HG03575 (cell line): ENCODE measurements around the gene ADPRS.

Source experiments
- ATAC-seq: cut with Tn5 transposase; IDR thresholded peaks from one replicate; pipeline ENCODE4 v1.9.1; 2021; ENCODE audit not compliant: unreplicated experiment, insufficient number of reproducible peaks, low FRiP score; ENCODE audit errors: extremely low read depth

Gene ADPRS

GRCh38 chr1:36088577-36089392 is at the start of gene ADPRS:
Gene ADPRS (plus strand): TSS chr1:36088892. CDS start chr1:36088905, 13 bp downstream.
- no peak for ATAC-seq

- ATAC-seq = no peak
These were observed 48.5 kb upstream of the ADPRS start for GRCh38 chr1:36040238-36040637.

DNA sequence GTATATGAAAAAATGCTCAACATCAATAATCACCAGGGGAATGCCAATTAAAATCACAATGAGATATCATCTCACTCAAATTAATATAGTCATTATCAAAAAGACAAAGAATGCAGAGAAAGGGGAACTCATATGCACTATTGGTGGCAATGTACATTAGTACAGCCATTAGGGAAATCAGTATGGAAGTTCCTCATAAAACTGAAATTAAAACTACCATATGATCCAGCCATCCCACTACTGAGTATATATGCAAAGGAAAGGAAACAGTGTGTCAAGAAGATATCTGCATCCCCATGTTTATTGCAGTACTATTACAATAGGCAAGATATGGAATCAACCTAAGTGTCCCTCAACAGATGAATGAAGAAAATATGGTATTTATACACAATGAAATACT is 36.9 kb upstream of the ADPRS start:
- ATAC-seq = no peak

GRCh38 chr1:36053978-36054377 is 34.7 kb upstream of the ADPRS start:
- ATAC-seq = no peak

DNA sequence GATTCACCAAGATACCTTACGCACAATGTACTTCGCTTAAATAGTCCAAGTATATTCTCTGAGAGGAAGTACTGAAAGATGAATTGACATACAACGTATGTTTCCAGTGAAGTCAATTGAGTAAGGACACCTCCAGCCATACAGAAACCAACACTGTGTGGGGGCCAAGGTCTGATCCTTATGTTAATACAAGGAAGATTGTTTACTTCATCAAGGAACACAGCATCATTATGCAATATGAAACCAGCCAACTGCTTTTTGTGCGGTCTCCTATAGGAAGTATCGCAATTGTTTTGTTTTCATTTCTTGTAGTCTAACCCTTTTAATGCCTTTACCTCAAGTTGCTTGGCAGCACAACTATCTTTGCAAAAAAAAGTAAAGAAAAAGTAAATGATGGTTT is 33.0 kb upstream of the ADPRS start:
- ATAC-seq = no peak

DNA sequence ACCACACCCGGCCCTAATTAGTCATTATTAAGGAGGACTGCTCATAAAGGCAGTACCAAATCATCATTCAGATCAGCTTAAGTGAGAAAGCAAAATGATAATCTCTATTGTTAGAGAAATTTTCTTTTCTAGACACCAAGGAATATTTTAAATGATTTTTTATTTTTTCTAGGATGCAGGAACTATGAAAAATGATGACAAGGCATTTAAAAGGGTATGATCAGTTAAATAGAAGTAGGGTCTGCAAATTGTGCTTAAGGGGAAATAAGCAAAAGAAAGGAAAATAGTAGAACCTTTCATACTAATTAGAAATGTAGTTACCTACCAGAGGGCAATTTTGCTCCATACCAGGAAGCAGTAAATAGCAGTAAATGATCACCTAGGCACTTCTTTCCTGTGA is 26.4 kb upstream of the ADPRS start:
- no peak for ATAC-seq

- no peak for ATAC-seq
These were observed 20.8 kb upstream of the ADPRS start for GRCh38 chr1:36067871-36068270.

DNA sequence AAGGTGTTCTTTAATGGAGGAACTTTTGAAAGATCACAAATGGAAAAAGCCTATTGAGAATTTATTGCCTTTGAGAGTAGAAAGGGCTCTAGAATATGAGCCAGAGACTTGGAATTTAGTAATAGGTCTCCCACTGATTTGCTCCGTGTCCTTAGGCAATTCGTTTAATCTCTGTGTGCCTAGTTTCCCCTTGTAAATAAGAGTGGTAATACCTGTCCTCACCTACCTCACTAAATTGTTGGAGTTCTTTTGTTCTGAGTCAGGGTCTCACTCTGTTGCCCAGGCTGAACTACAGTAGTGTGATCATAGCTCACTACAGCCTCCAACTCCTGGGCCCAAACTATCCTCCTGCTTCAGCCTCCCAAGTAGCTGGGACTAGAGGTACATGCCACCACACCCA is 19.8 kb upstream of the ADPRS start:
- no peak for ATAC-seq

DNA sequence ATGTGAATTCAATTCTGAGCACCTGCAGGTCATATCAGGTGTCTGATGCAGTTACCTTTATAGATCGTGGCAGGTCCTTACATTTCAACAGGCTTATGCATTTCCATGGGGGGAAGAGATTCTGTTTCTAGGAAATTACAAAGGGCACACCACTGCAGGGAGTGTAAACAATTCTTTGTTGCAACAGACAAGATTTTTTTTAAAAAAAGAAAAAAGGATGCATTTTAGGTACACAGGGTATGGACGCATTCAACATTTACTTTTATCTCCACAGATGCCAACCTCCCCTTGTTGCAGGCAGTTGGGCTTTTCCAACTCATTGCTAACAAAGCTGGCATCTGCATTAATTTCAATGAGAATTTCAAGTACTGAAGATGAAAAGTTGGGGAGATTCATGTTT is 18.3 kb upstream of the ADPRS start:
- ATAC-seq = no peak

DNA sequence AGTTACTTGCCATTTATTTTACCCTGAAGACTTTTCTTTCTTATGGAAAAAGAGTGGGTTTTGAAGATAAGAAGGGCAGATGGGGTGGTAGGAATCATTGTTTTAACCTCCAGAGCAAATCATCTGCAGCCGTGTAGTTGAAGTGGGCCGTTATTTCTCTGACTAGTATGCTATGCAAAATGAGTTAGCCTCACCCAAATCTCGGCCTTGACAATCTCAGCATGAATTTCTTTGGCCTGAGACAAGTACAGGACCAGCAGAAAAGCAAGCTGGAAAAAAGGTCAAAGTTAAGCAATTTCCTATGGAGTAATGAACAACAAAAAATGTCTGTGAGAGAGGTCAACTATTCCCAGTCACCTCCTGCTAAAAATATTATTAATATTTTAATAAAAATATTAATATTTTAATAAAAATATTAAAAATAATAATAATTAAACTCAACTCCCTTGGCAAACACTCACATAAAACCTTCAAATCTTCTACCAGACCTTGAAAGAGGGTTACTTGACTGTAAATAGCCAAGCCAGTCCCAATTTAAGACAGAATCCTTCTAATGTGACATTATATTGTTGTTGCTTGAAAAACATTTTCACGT is 11.6 kb upstream of the ADPRS start:
- ATAC-seq = no peak

- ATAC-seq = no peak
These were observed 8.5 kb upstream of the ADPRS start for GRCh38 chr1:36080236-36080635.

- no peak for ATAC-seq
These were observed 7.9 kb upstream of the ADPRS start for GRCh38 chr1:36080801-36081200.

DNA sequence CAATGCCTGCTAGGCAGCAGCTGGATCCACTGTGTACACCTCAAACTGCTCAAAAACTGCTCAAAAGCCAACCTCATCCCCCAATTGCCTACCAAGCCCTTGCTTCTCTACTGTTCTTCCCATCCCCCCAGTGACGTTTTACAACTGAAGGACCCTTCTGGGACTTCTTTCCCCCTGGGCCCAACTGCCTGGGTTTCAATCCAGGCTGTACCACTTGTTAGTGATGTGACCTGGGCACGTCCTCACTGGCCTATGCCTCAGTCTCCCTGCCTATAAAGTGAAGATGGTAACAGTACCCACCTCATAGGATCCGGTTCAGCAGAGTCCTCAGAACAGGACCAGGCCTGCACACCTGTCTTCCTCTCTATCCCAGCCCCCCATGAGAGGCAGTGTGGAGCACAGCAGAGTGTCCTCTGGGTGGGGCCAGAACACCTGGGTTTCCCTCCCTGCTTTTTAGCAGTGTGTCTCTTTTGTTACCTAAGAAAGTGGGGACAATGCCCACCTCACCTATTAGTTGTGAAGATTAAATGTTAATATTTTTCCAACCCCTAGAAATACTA is 6.7 kb upstream of the ADPRS start:
- ATAC-seq = no peak

DNA sequence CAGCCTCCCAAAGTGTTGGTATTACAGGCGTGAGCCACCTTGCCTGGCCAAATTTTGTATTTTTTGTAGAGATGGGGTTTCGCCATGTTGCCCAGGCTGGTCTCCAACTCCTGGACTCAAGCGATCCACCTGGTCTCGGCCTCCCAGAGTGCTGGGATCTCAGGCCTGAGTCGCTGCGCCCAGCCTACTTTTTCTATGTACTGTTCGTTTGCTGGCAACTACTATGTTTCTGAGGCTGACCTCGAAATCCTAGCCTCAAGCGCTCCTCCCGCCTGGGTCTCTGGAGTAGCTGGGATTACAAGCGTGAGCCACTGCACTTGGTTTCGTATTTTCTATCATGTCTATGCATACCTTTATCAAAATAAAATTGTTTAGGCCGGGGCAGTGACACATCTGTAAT is 5.5 kb upstream of the ADPRS start:
- ATAC-seq = no peak

- no peak for ATAC-seq
These were observed 4.8 kb upstream of the ADPRS start, which contains the start of gene TEKT2 for GRCh38 chr1:36083635-36084496. Gene TEKT2 (plus strand): TSS chr1:36084094. CDS start chr1:36084922, 828 bp downstream.

GRCh38 chr1:36084497-36085115 is 4.1 kb upstream of the ADPRS start:
- no peak for ATAC-seq

GRCh38 chr1:36085126-36085525 is 3.6 kb upstream of the ADPRS start:
- no peak for ATAC-seq

GRCh38 chr1:36085686-36086526 is 2.8 kb upstream of the ADPRS start:
- ATAC-seq = no peak
